T47D (cell line): ENCODE data around the gene BTBD19.
A peak's percentile ranks its signal among the peaks of the same experiment; 100 is the strongest.

ENCODE experiments used
- DNase-seq, 2 experiments: peaks; one replicate each; pipeline versions ENCODE4 v3.0.0 to v3.0.0-alpha.2; 2011 to 2012; ENCODE audit warnings: low read depth in 1 of 2, low spot score in 1 of 2
- JUND ChIP-seq: IDR thresholded peaks from 2 replicates; pipeline ENCODE4 v1.6.1; 2012; ENCODE audit warnings: low read depth
- in situ Hi-C: cut with HindIII; loops from 2 replicates; pipeline ENCODE4 v1.10.0; 2016; ENCODE audit warnings: low sequenced_read_pairs, low pct_unique_long_range_greater_than_20kb

The BTBD19 gene

DNA sequence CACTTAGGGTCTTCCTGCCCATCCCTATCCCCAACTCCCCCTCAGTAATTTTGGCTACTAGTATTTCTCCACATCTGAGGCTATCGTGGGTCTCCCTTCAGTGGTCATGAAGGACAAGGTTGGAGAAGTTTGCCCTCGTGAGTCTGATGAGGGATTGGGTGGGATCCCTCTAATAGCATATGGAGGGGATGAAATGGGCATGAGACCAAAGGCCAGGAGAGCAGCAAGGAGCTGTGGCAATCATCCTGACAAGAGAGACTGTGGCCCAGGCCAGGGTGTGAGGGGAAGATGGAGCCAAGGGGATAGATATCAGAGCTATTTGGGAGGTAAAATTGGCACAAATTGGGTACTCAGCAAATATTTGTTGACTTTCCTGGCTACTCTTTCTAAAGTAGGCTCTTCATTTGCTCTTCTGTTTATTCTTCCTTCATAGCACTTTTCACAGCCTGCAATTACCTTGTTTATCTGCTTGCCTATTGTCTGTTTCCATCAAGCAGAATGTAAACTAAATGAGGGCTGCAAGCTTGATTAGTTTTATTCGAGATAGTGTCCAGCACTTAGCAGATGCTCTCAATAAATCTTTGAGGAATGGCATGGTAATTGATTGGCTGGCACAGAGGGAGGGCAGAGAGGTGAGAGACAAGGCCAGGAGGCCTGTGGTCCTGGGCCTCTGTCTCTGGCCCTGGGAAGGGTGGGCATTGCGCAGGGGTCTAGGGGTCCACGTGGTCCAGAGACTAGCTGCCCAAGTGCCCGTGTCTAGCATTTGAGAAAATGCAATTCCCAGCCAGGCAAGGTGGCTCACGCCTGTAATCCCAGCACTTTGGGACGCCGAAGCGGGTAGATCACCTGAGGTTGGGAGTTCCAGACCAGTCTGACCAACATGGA is 9.6 kb upstream of the BTBD19 start:
- no peak for DNase-seq
- TF ChIP-seq JUND, result no peak
- in situ Hi-C loops, result no loop called here

DNA sequence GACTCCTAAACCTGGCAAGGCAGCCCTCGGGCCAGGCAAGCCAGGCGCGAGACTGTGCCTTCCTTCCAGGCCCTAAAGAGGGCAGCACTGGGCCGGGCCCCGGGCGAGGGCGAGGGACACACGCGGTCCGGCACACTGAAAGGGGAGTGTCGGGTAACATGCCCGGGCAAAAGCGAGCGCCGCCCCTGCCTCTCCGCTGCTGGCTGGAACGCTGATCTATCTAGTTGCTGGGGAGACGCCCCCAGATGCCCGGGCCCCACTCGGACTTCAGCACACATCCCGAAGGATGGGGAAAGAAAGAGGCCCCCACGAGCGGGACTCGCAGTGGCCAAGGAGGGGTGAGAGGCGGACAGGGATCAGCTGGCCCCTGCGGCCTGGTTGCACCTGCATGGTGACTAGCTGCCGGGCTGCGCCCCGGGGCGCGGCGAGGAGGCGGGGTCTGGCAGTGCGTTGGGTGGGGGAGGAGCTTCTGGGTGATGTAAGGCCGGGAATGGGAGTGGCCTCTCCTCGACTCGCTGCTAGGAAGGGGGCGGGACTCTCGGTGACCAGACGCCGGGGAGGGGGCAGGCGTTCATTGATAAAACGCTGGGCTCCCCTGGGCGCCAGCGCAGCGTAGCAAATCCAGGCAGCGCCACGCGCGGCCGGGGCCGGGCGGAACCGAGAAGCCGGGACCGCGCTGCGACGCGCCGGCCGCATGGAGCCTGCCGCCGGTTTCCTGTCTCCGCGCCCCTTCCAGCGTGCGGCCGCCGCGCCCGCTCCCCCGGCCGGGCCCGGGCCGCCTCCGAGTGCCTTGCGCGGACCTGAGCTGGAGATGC is 8.3 kb upstream of the BTBD19 start, which contains the start of gene PLK3:
Gene PLK3, plus strand, starts transcription at position 608 of the 815 bp plus-strand sequence. Its CDS starts 87 bp downstream, at position 695.
- in situ Hi-C loops, result no loop called here
- TF ChIP-seq JUND, result no peak

DNA sequence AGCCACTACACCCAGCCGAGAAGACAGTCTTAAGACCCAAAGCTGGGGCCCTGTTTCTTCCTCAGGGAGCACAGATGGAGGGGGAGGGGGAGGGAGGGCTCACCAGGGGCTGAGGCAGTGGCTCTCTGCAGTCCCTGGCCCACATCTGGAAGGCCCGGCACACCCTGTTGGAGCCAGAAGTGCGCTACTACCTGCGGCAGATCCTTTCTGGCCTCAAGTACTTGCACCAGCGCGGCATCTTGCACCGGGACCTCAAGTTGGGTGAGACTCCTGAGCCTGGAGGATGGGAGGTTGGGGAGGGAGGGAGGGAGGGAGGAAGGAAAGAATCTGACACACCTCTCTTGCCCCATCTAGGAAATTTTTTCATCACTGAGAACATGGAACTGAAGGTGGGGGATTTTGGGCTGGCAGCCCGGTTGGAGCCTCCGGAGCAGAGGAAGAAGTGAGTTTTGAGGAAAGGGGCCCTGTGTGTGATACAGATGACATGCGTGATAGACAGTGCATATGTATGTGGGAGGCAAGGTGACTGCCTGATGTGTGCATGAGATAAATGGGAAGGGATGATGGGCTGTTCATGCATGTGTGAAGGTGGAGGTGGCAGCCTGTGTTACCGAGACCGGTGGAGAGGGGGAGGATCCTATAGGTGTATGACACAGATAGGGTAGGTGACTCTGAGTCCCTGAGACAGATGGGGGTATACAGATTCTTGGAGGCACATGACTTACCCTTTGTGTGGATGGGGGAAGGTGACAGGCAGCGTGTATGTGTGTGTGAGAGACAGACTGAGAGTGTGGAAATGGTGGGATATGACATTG is 6.6 kb upstream of the BTBD19 start:
- TF ChIP-seq JUND, result no peak
- no peak for DNase-seq
- in situ Hi-C loops, result no loop called here

More for the DNA sequence above, 8.3 kb upstream of the BTBD19 start, which contains the start of gene PLK3:
- DNase-seq, result peak; percentile 92 to 94

DNA sequence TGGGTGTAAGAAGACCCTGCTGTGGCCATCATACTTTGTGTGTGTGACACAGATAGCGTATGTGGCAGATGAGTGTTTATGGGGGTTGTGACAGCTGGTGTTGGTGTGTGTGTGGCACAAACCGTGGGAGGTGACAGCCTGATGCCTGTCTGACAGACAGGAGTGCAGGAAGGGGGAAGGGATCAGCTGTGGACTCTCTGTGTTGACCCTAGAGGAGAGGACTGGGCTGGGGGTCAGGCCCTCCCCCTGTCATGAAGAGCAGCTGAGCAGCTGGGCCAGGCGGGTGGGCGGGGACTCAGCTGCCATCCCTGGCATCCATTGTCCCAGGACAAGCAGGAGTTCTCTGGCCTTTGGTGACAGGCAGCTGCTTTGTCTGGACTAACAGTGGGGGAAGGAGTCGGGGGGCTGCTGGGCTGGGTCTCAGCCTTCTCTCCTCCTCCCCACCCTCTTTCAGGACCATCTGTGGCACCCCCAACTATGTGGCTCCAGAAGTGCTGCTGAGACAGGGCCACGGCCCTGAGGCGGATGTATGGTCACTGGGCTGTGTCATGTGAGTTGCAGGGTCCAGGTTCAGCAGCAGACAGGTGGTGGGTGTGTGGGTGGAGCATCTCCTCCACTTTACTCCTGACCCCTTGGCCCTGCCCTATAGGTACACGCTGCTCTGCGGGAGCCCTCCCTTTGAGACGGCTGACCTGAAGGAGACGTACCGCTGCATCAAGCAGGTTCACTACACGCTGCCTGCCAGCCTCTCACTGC is 5.8 kb upstream of the BTBD19 start:
- in situ Hi-C loops, result no loop called here
- TF ChIP-seq JUND, result no peak
- DNase-seq, result no peak

DNA sequence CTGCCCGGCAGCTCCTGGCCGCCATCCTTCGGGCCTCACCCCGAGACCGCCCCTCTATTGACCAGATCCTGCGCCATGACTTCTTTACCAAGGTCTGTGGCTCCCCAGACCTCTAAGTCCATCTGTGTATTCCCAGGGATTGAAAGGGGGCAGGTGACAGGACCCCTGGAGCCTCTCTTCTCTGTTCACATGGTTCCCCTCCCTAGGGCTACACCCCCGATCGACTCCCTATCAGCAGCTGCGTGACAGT is 5.3 kb upstream of the BTBD19 start:
- TF ChIP-seq JUND, result no peak
- no peak for DNase-seq
- in situ Hi-C loops, result no loop called here

DNA sequence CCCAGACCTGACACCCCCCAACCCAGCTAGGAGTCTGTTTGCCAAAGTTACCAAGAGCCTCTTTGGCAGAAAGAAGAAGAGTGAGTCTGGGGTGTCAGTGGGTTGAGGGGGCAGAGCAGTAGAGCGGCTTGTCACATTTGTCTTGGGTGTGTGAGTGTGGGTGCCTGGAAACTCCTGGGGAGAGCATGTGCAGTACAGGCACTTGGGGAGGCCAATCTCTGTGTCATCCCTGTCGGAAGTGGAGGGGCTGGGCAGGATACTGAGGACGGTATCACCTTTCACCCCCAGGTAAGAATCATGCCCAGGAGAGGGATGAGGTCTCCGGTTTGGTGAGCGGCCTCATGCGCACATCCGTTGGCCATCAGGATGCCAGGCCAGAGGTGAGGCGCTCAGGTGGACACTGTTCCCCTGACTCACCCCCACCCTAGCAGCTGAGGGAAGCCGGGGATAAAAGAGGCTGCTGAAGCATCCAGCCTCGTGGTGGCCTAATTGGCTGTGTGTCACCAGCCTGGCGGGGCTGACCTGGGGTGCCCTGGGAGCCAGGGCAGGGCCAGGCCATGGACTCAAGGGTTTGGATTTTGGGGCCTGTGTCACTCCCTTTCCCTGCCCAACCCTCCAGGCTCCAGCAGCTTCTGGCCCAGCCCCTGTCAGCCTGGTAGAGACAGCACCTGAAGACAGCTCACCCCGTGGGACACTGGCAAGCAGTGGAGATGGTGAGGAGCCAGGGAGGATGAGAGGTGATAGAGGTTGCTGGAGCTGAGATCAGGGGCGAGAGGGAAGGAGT is 4.8 kb upstream of the BTBD19 start:
- in situ Hi-C loops, result no loop called here
- no peak for TF ChIP-seq JUND
- no peak for DNase-seq

DNA sequence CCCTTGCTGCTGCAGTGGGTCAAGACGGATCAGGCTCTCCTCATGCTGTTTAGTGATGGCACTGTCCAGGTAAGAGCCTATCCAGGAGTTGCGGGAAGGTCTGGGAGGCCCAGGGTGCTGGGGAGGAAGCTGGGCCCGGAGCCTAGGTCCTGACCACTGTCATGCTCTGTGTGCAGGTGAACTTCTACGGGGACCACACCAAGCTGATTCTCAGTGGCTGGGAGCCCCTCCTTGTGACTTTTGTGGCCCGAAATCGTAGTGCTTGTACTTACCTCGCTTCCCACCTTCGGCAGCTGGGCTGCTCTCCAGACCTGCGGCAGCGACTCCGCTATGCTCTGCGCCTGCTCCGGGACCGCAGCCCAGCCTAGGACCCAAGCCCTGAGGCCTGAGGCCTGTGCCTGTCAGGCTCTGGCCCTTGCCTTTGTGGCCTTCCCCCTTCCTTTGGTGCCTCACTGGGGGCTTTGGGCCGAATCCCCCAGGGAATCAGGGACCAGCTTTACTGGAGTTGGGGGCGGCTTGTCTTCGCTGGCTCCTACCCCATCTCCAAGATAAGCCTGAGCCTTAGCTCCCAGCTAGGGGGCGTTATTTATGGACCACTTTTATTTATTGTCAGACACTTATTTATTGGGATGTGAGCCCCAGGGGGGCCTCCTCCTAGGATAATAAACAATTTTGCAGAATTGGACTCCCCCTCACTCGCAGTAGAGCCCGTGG is 2.9 kb upstream of the BTBD19 start:
- in situ Hi-C loops, result no loop called here
- no peak for TF ChIP-seq JUND
- no peak for DNase-seq

DNA sequence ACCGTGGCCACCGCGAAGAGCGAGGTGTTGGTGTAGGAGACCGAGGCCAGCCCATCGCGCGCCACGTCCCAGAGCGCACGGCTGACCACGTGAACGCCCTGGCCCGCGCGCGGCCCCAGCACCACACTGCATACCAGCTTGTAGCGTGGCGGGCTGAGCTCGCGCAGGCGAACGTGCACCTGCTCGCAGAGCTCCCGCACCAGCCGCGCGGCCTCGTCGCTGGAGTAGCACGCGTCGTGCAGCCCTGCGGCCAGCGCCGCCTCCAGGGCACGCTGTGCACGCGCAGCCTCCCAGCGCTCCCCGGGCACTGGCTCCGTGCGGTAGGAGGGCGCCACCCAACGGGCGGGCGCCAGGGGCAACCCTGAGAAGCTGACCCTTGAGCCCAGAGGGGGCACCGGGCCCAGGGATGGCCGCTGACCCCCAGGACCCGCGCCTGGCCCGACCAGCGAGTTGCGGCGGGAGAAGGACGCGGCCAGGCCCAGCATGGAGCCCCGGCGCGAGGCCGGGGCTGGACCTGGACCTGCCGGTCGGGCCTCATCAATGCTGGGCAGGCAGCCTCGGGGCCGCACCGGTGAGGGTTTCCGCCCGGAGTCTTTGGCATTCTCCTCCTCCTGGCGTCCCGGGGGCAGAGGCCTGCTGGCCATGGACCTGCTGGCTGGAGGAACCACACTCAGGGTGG is 2.2 kb upstream of the BTBD19 start:
- DNase-seq, result no peak
- in situ Hi-C loops, result no loop called here
- TF ChIP-seq JUND, result no peak

DNA sequence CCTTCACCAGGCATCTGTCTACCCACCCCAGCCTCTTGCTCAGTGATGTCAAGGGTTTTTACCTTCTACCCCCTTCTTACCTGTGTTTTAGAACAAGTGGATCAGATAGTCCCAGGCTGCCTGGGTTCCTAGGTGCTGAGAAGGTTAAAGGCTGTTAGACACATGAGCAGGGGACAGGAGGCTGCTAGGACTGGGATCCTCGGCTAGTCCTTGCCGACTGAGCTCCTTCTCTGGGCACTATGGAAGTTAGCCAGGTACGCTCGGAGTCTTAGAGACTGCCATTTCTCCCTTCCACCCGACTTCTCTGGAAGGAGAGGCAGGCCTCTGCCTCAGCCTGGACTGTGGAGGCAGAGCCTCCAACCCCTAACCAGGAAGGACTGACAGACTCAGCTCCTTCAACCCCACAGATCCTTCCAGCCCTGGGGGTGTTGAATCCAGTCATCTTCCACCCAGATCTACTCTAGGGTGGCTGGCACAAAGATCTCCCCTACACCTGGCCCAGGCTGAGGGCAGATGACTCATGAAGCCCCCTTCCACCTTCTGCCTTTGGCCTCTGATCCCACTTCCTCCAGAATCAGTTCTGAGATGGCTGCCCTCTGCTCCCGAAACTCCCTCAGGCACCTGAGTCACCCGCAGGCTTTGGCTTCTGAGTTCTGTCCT is 1.5 kb upstream of the BTBD19 start, which contains the start of gene DYNLT4:
Gene DYNLT4, minus strand, starts transcription at position 648 of the 660 bp plus-strand sequence. CDS start 683 bp downstream, outside the sequence.
- TF ChIP-seq JUND, result no peak
- DNase-seq, result no peak
- in situ Hi-C loops, result no loop called here
